Keratinocyte (primary cell): Measurements from ENCODE around the gene CCDC167.

Experiments
- CTCF ChIP-seq, 3 experiments: IDR thresholded peaks in 1 of 3; conservative IDR thresholded peaks in 1 of 3; optimal IDR thresholded peaks in 1 of 3; 2 replicates in 2 of 3; 3 replicates in 1 of 3; pipeline versions ENCODE3 to v1.5.1; 2011; ENCODE audit warnings: low read length in 3 of 3, mild to moderate bottlenecking in 3 of 3, moderate library complexity in 2 of 3, control low read depth in 1 of 3, inconsistent platforms in 1 of 3; ENCODE audit not compliant: insufficient read depth in 2 of 3; ENCODE audit errors: extremely low read depth in 1 of 3
- EZH2 ChIP-seq: IDR thresholded peaks from one replicate; pipeline ENCODE4 v1.6.1; 2012; ENCODE audit warnings: inconsistent platforms, mild to moderate bottlenecking, low read length, moderate library complexity

GRCh38 chr6:37524970-37525318, 25.3 kb upstream of the CCDC167 start:
- TF ChIP-seq CTCF (optimal IDR thresholded peaks at IDR 0.05 in 1 of 3, IDR thresholded peaks at IDR 0.05 in 1 of 3, conservative IDR thresholded peaks at IDR 0.05 in 1 of 3; ENCODE audit: extremely low read depth in 1 of 3, insufficient read depth in 2 of 3, low read length in 3 of 3) (no peak), EZH2 (no peak)
